ENCODE results near the gene NYAP1.
A peak's percentile ranks its signal among the peaks of the same experiment; 100 is the strongest.

NYAP1 gene

GRCh38 chr7:100472854-100473499, 10.8 kb upstream of the NYAP1 start:
- TF ChIP-seq CTCF (IDR thresholded peaks at IDR 0.05), result no peak
- peak; percentile 79 for DNase-seq (ENCODE audit: low spot score)
- peak overlapping the region; percentile 57 to 84 for H3K27ac ChIP-seq
- H3K4me3 ChIP-seq, result peak overlapping the region; percentile 41

DNA sequence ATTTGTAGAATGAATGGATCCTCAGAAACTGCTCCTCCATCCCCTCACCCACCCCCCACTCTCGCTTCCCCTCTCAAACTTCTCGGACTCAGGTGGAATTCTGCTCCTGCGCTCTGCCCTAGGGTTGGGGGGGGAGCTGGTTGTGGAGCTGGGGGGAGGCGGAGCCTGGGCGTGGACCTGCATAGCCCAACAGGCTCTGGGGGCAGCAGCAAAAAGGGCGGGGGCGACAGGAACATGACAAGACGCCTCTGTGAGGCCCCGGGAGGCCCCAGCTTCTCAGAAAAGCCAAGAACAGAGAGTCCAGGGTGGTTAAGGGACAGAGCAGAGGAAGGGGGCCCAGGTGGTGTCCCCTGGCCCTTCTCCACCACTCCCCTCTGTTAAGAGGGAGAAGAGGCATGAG, 8.2 kb upstream of the NYAP1 start:
- peak overlapping the region; percentile 96 for H3K4me3 ChIP-seq
- peak overlapping the region; percentile 45 to 94 for H3K27ac ChIP-seq
- TF ChIP-seq CTCF (IDR thresholded peaks at IDR 0.05), result no peak
- DNase-seq (ENCODE audit: low spot score), result peak; percentile 71

- DNase-seq (ENCODE audit: low spot score), result no peak
- Histone ChIP-seq H3K4me3 (peak overlapping the region; percentile 96), H3K27ac (peak overlapping the region; percentile 45 to 94)
- no peak for TF ChIP-seq CTCF (IDR thresholded peaks at IDR 0.05)
Measured at GRCh38 chr7:100476101-100476780, 7.5 kb upstream of the NYAP1 start.

DNA sequence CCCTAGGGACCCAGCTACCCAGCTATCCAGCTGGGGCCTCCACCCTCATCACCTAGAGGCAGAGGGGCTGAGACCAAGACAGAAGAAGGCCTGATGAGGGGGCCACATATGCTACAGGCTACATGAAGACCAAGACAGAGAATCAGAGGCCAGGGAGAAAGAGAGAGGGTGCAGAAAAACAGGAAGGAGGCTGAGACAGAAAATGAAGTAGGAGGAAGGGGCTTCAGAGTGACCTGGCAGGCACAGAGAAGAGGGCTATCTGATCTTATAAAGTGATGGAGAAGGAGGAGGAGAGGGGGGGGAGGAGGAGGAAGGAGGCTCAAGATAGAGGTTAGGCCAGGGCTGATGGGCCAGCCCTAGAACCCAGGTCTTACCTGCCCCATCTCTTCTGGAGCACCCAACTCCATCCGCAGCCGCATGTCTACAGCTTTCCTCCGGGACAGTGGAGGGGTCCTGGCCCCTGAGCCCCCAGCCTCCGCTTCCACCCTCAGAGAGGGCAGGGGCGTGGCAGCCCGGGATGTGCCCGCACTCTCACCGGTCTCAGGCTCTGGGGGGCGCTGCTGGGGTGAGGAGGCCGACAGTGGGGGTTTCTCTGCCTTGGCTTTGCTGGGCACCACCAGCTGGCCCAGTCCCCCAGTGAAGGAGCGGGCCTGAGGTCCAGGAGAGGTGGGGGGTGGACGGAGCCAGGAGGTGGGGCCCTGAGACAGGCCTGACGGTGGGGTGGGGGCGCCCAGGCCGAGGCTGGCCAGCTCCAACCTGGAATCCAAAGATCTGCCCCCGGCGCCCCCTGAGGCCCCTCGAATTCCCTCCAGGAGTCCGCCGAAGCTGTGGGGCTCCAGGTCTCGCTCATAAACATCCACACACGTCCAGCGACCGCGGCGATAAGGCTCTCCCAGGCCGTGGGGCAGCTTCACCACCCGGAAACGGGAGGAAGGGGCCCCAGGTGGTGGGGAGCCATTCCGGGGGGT, 6.5 kb upstream of the NYAP1 start:
- peak overlapping the region; percentile 92 to 94 for H3K27ac ChIP-seq
- H3K4me3 ChIP-seq, result peak overlapping the region; percentile 96
- no peak for TF ChIP-seq CTCF (IDR thresholded peaks at IDR 0.05)
- DNase-seq (ENCODE audit: low spot score), result peak; percentile 74

- peak overlapping the region; percentile 96 for H3K4me3 ChIP-seq
- DNase-seq (ENCODE audit: low spot score), result no peak
- no peak for TF ChIP-seq CTCF (IDR thresholded peaks at IDR 0.05)
- H3K27ac ChIP-seq, result peak overlapping the region; percentile 92 to 94
Measured at GRCh38 chr7:100477871-100478267, 5.9 kb upstream of the NYAP1 start.

DNA sequence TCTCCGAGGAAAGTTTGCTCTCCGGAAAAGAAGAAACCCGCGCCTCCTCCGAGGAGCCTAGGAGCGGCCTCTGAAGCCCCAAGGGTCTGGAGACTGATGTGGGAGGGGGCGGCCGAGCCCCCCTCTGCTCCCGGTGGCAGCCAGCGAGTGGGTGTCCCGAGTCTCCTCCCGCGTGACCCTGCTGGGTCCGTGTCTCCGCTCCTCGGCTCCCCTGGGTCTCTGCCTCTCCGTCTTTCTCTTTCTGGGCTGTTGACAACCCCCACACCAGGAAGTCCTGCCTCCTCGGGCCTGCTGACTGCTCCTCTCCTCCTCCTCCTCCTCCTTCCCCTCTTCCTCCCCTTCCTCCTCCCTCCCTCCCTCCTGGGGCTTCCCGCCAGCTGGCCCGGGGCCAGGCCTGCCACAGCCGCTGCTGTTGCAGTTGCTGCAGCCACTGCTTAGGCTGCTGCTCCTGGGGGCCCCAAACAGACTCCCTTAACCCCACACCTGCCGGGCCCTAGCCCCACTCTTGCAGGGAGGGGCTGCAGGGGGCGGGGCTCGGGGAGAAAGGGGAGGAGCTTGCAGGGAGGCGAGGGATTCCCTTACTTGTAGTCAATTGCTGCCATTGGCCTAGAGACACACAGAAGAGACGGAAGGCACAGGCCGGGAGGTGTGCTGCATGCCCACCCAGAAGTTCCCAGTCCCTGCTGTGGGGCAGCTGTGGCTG, 4.6 kb upstream of the NYAP1 start, which contains the start of gene TSC22D4:
TSS of gene TSC22D4 (minus strand) at position 257 of the 703 bp plus-strand sequence. CDS start 1,176 bp downstream, outside the sequence.
- H3K27ac ChIP-seq, result peak within 1 kb of the TSS; percentile 92 to 94
- peak; percentile 96 for DNase-seq (ENCODE audit: low spot score)
- no peak for TF ChIP-seq CTCF (IDR thresholded peaks at IDR 0.05)
- peak within 1 kb of the TSS; percentile 96 for H3K4me3 ChIP-seq
